Vagina (tissue), 2 donors: Measurements from ENCODE around the gene FAAP20. TPM values are rescaled to one million over a fixed set of nuclear protein-coding genes. Genes with fewer than 3 reads are reported as not detected.

Source experiments
- DNase-seq, 2 donors: peaks; one replicate each; pipeline ENCODE4 v3.0.0-alpha.2; 2017; ENCODE audit errors: extremely low spot score in 2 of 2
- H3K27ac ChIP-seq: fragments of 200-600 bp; sonication (generic); one replicate; pipeline ENCODE4 v1.5.1; 2019
- H3K27me3 ChIP-seq: fragments of 200-600 bp; sonication (generic); one replicate; pipeline ENCODE4 v1.5.1; 2019
- H3K36me3 ChIP-seq, 2 donors: fragments of 200-600 bp; sonication (generic); one replicate each; pipeline ENCODE4 v1.5.1; 2017 to 2019
- H3K4me1 ChIP-seq: fragments of 200-600 bp; sonication (generic); one replicate; pipeline ENCODE4 v1.5.1; 2019
- H3K4me3 ChIP-seq, 2 donors: fragments of 200-600 bp; sonication (generic); 1 replicate in 1 of 2; 2 replicates in 1 of 2; pipeline ENCODE4 v1.5.1; 2016 to 2019
- H3K9me3 ChIP-seq: fragments of 200-600 bp; sonication (generic); one replicate; pipeline ENCODE4 v1.5.1; 2019
- CTCF ChIP-seq, 3 experiments: fragments of 450-650 bp in 2 of 3; fragments of 200-600 bp in 1 of 3; sonication (generic) in 1 of 3; IDR thresholded peaks; one replicate each; pipeline ENCODE4 v1.5.1; 2017 to 2019; ENCODE audit warnings: antibody characterized with exemption in 3 of 3, mild to moderate bottlenecking in 2 of 3, moderate library complexity in 2 of 3
- POLR2A ChIP-seq, 2 donors: fragments of 450-650 bp; IDR thresholded peaks; one replicate each; pipeline ENCODE4 v1.6.1; 2017; ENCODE audit warnings: antibody characterized with exemption in 2 of 2, mild to moderate bottlenecking in 2 of 2, moderate library complexity in 2 of 2
- POLR2AphosphoS5 ChIP-seq, 2 donors: sonication (generic); formaldehyde crosslinking; IDR thresholded peaks; one replicate each; pipeline ENCODE4 v1.9.0; 2017; ENCODE audit warnings: antibody characterized with exemption in 2 of 2, mild to moderate bottlenecking in 2 of 2, low read depth in 1 of 2; ENCODE audit not compliant: insufficient read depth in 1 of 2
- intact Hi-C: fragments of 100-400 bp; cut with DNase I; formaldehyde crosslinking; loops from one replicate; pipeline ENCODE4 v1.15.1; 2023
- total RNA-seq: library from RNA; depleted of rRNA; stranded (reverse); fragments of >200 nt; gene quantifications from one replicate; pipeline ENCODE4 v1.2.3, GENCODE V29; 2016

Gene FAAP20
- total RNA-seq, 1 donor from 2014 or later: 92.3 TPM

- Histone ChIP-seq H3K4me3 (peak overlapping the region; percentile 58 to 69), H3K36me3 (no peaks in the 10 kb centered on the region), H3K9me3 (no peaks in the 10 kb centered on the region), H3K4me1 (peaks cover 64% of the 10 kb centered on the region), H3K27me3 (no peaks in the 10 kb centered on the region), H3K27ac (peak overlapping the region; percentile 93)
- intact Hi-C loops: loop anchor here (2.0 to 10.0 kb wide), 2 partner anchors 187 to 351 kb away; no protein-coding TSS in a partner anchor
- no peak for TF ChIP-seq POLR2A (IDR thresholded peaks at IDR 0.05)
- DNase-seq: no peak
Observed at GRCh38 chr1:2193514-2194281, 874 bp downstream of the FAAP20 start.

GRCh38 chr1:2192031-2192995 is 2.3 kb downstream of the FAAP20 start:
- DNase-seq: no peak
- TF ChIP-seq POLR2A (IDR thresholded peaks at IDR 0.05) (no peak), CTCF (IDR thresholded peaks at IDR 0.05) (no peak)
- Histone ChIP-seq H3K4me1 (peaks cover 60% of the 10 kb centered on the region), H3K27me3 (no peaks in the 10 kb centered on the region), H3K4me3 (no peak overlapping the region), H3K36me3 (no peaks in the 10 kb centered on the region), H3K9me3 (no peaks in the 10 kb centered on the region), H3K27ac (peak overlapping the region; percentile 93)
- intact Hi-C loops: loop anchor here (10.0 kb wide), 1 partner anchor 352 kb away; no protein-coding TSS in a partner anchor

GRCh38 chr1:2190491-2190976 is 4.0 kb downstream of the FAAP20 start:
- no peak for DNase-seq
- no peaks in the 10 kb centered on the region for H3K27me3 ChIP-seq
- peaks cover 55% of the 10 kb centered on the region for H3K4me1 ChIP-seq
- H3K4me3 ChIP-seq: peak overlapping the region; percentile 51 to 57
- H3K9me3 ChIP-seq: no peaks in the 10 kb centered on the region
- peaks cover 0 to 4% of the 10 kb centered on the region in 2 donors for H3K36me3 ChIP-seq
- peak overlapping the region; percentile 93 for H3K27ac ChIP-seq
- TF ChIP-seq POLR2A (IDR thresholded peaks at IDR 0.05) (no peak), CTCF (IDR thresholded peaks at IDR 0.05) (no peak), POLR2AphosphoS5 (IDR thresholded peaks at IDR 0.05; ENCODE audit: insufficient read depth in 1 of 2, low read depth in 1 of 2) (no peak)
- intact Hi-C loops: loop anchor here (10.0 kb wide), 1 partner anchor 354 kb away; no protein-coding TSS in a partner anchor

- intact Hi-C loops: loop anchor here (10.0 kb wide), 1 partner anchor 355 kb away; no protein-coding TSS in a partner anchor
- H3K4me1 ChIP-seq: peaks cover 51% of the 10 kb centered on the region
Observed at GRCh38 chr1:2189459-2190425, 4.8 kb downstream of the FAAP20 start.

More at GRCh38 chr1:2189459-2190425, 4.8 kb downstream of the FAAP20 start:
- H3K9me3 ChIP-seq: no peaks in the 10 kb centered on the region
- H3K27me3 ChIP-seq: no peaks in the 10 kb centered on the region
- peak overlapping the region; percentile 93 for H3K27ac ChIP-seq
- peaks cover 0 to 4% of the 10 kb centered on the region in 2 donors for H3K36me3 ChIP-seq
- TF ChIP-seq POLR2AphosphoS5 (IDR thresholded peaks at IDR 0.05; ENCODE audit: insufficient read depth in 1 of 2, low read depth in 1 of 2): peak; percentile 96 to 97
- TF ChIP-seq POLR2A (IDR thresholded peaks at IDR 0.05): peak in 1 of 2 donors; percentile 48
- TF ChIP-seq CTCF (IDR thresholded peaks at IDR 0.05): no peak
- peak in 1 of 2 donors; percentile 96 for DNase-seq
- H3K4me3 ChIP-seq: peak overlapping the region; percentile 51 to 57
